Neutrophil (primary cell): ENCODE results near the gene PIRT.

Experiments used
- H3K27ac ChIP-seq: fragments of 200-600 bp; sonication (generic); 2 replicates; pipeline ENCODE4 v1.5.1; 2016; ENCODE audit warnings: mild to moderate bottlenecking, moderate library complexity
- H3K27me3 ChIP-seq: fragments of 200-600 bp; sonication (generic); 2 replicates; pipeline ENCODE4 v1.6.0; 2016; ENCODE audit warnings: mild to moderate bottlenecking
- H3K36me3 ChIP-seq: fragments of 200-600 bp; sonication (generic); 2 replicates; pipeline ENCODE4 v1.5.1; 2017
- H3K4me1 ChIP-seq, 2 experiments: fragments of 200-600 bp in 1 of 2; sonication (generic) in 1 of 2; 1 replicate in 1 of 2; 2 replicates in 1 of 2; pipeline versions ENCODE4 v1.5.1 to v1.6.1; 2013 to 2016; ENCODE audit warnings: low read depth in 1 of 2, low read length in 1 of 2, mild to moderate bottlenecking in 1 of 2, moderate library complexity in 1 of 2; ENCODE audit not compliant: control insufficient read depth in 1 of 2, insufficient read depth in 1 of 2
- H3K4me3 ChIP-seq, 2 experiments: fragments of 200-600 bp in 1 of 2; sonication (generic) in 1 of 2; 1 replicate in 1 of 2; 2 replicates in 1 of 2; pipeline ENCODE4 v1.5.1; 2013 to 2016; ENCODE audit warnings: low read depth in 1 of 2, low read length in 1 of 2, mild to moderate bottlenecking in 1 of 2, moderate library complexity in 1 of 2
- H3K9me3 ChIP-seq: fragments of 200-600 bp; sonication (generic); 2 replicates; pipeline ENCODE4 v1.5.1; 2016
- TF ChIP-seq, protein P1 (sequence below): fragments of 200-600 bp; sonication (generic); IDR thresholded peaks from 2 replicates; pipeline ENCODE4 v1.5.1; 2016; ENCODE audit warnings: antibody characterized with exemption

Gene PIRT

GRCh38 chr17:10836145-10836544 lies 1.7 kb downstream of the PIRT start:
- no peak overlapping the region for H3K27ac ChIP-seq
- H3K4me3 ChIP-seq, result no peak overlapping the region

GRCh38 chr17:10831696-10832095 lies 6.2 kb downstream of the PIRT start:
- Histone ChIP-seq H3K4me3 (no peak overlapping the region), H3K36me3 (no peaks in the 10 kb centered on the region), H3K4me1 (no peaks in the 10 kb centered on the region), H3K27me3 (peaks cover 4% of the 10 kb centered on the region), H3K9me3 (no peaks in the 10 kb centered on the region), H3K27ac (no peak overlapping the region)
- TF ChIP-seq, protein P1, sequence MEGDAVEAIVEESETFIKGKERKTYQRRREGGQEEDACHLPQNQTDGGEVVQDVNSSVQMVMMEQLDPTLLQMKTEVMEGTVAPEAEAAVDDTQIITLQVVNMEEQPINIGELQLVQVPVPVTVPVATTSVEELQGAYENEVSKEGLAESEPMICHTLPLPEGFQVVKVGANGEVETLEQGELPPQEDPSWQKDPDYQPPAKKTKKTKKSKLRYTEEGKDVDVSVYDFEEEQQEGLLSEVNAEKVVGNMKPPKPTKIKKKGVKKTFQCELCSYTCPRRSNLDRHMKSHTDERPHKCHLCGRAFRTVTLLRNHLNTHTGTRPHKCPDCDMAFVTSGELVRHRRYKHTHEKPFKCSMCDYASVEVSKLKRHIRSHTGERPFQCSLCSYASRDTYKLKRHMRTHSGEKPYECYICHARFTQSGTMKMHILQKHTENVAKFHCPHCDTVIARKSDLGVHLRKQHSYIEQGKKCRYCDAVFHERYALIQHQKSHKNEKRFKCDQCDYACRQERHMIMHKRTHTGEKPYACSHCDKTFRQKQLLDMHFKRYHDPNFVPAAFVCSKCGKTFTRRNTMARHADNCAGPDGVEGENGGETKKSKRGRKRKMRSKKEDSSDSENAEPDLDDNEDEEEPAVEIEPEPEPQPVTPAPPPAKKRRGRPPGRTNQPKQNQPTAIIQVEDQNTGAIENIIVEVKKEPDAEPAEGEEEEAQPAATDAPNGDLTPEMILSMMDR, result no peak

More at GRCh38 chr17:10836145-10836544, 1.7 kb downstream of the PIRT start:
- Histone ChIP-seq H3K27me3 (no peaks in the 10 kb centered on the region), H3K9me3 (no peaks in the 10 kb centered on the region), H3K4me1 (no peaks in the 10 kb centered on the region), H3K36me3 (no peaks in the 10 kb centered on the region)
- TF ChIP-seq, protein P1, result no peak

DNA sequence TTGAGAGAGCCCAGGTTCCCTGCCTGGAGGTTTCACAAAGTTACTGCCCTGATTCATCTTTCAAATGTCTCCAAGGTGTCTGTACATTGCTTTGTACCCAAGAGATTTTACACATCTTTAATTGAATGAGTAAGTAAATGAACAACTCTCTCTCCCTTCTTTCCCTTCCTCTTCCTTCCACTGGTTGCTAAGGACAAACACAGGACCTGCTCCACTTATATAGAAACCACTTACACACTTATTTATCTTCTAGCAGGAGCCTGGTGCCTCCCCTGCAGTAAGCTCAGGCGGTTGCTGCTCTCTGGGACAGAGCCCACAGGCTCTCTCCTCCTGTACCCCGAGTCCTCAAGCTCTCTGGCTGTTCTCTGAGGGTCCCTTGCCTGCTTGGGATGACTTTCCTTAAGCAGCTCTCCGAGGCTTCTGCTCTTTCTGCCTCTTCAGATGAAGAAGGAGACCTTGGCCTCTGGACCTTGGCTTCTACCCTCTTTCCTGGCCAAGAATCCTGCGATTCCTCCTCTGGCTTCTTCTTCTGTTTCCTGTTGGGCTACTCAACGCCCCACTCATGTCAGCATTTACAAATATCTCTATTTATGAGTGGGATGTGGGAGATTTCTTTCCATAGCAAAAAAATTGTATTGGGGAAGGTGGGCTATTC lies 9.9 kb downstream of the PIRT start:
- Histone ChIP-seq H3K9me3 (no peaks in the 10 kb centered on the region), H3K4me1 (no peaks in the 10 kb centered on the region), H3K27ac (no peak overlapping the region), H3K4me3 (no peak overlapping the region), H3K27me3 (peaks cover 4% of the 10 kb centered on the region), H3K36me3 (no peaks in the 10 kb centered on the region)
- TF ChIP-seq, protein P1, result no peak

GRCh38 chr17:10824874-10825273 lies 13.0 kb downstream of the PIRT start:
- TF ChIP-seq, protein P1, result no peak
- Histone ChIP-seq H3K4me3 (no peak overlapping the region), H3K4me1 (no peaks in the 10 kb centered on the region), H3K9me3 (no peaks in the 10 kb centered on the region), H3K27ac (no peak overlapping the region), H3K36me3 (no peaks in the 10 kb centered on the region), H3K27me3 (peaks cover under 1% of the 10 kb centered on the region)

DNA sequence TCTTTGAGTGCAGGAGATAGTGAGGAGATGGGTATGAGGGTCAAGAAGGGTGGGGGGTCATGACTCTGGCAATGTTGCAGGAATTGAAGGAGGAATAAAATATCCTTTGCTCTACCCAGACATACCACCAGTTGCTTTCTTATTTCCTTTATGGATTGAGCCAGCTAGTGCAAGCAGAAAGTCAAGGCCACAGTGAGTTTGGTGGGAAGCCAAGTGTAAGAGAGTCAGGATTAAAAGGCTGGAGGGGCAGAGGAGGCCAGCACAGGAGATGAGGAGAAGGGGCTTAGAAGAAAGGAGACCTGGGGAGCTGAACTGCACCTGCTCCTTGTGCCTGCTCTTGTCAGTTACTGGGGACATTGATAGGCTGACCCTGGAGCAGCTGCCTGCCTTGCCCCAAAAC lies 16.1 kb downstream of the PIRT start:
- Histone ChIP-seq H3K4me3 (no peak overlapping the region), H3K4me1 (no peaks in the 10 kb centered on the region), H3K27me3 (no peaks in the 10 kb centered on the region), H3K36me3 (no peaks in the 10 kb centered on the region), H3K9me3 (no peaks in the 10 kb centered on the region), H3K27ac (no peak overlapping the region)
- TF ChIP-seq, protein P1, result no peak
